Spinal cord (tissue), 10 donors: Measurements from ENCODE around the gene CD207. TPM values are rescaled to one million over a fixed set of nuclear protein-coding genes. Genes with fewer than 3 reads are reported as not detected.
"Not testable (repeated sequence)": the region's sequence is repeated elsewhere in the genome, so short reads cannot be mapped to it uniquely, and the experiment has no call there.

Experiments used
- DNase-seq, 6 donors: peaks; one replicate each; pipeline versions ENCODE4 v3.0.0 to v3.0.0-alpha.2; 2013 to 2015; ENCODE audit warnings: low spot score in 6 of 6, low read depth in 4 of 6
- H3K27ac ChIP-seq: one replicate; pipeline ENCODE4 v1.5.1; 2013; ENCODE audit warnings: low read depth, low read length, control low read depth
- H3K27me3 ChIP-seq: one replicate; pipeline ENCODE4 v1.6.1; 2013; ENCODE audit warnings: low read length; ENCODE audit not compliant: control insufficient read depth, insufficient read depth
- H3K36me3 ChIP-seq: one replicate; pipeline ENCODE4 v1.6.1; 2013; ENCODE audit warnings: low read length; ENCODE audit not compliant: control insufficient read depth, insufficient read depth
- H3K4me1 ChIP-seq: one replicate; pipeline ENCODE4 v1.6.1; 2013; ENCODE audit warnings: low read length; ENCODE audit not compliant: control insufficient read depth, insufficient read depth
- H3K4me3 ChIP-seq: one replicate; pipeline ENCODE4 v1.5.1; 2013; ENCODE audit warnings: low read depth, low read length, control low read depth
- H3K9me3 ChIP-seq: one replicate; pipeline ENCODE4 v1.6.1; 2013; ENCODE audit warnings: low read length; ENCODE audit not compliant: control insufficient read depth, insufficient read depth
- WGBS: methylation state at CpG from one replicate; pipeline ENCODE4 v1.1.5; 2013; ENCODE audit warnings: missing lambda C conversion rate; ENCODE audit not compliant: insufficient coverage; 5-methylcytosine and 5-hydroxymethylcytosine counted together
- polyA plus RNA-seq, 2 donors: library from polyadenylated mRNA; unstranded; fragments of 120-200 nt; gene quantifications; one replicate each; pipeline ENCODE4 v1.2.1, GENCODE V29; 2013; ENCODE audit not compliant: insufficient read length in 2 of 2
- total RNA-seq, 2 donors: library from RNA; depleted of rRNA in 1 of 2; stranded (reverse); fragments of 120-200 nt in 1 of 2; fragments of >200 nt in 1 of 2; gene quantifications; one replicate each; pipeline versions ENCODE4 v1.2.3 to v1.2.4, GENCODE V29; 2013 to 2014
- donor health status: healthy.

Gene CD207
- total and polyA plus RNA-seq, 4 donors: 0.06 TPM; not detected in 3

GRCh38 chr2:70797996-70798395 is 37.6 kb downstream of the CD207 start:
- not testable (repeated sequence) for H3K27me3 ChIP-seq, H3K4me3 ChIP-seq, DNase-seq, H3K4me1 ChIP-seq, H3K36me3 ChIP-seq, H3K9me3 ChIP-seq, H3K27ac ChIP-seq
- WGBS: no CpG with 5 or more reads among the region's 3 CpGs

- DNase-seq: no peak
- Histone ChIP-seq H3K4me1 (no peaks in the 10 kb centered on the region), H3K4me3 (no peak overlapping the region), H3K27ac (no peak overlapping the region), H3K36me3 (no peaks in the 10 kb centered on the region), H3K27me3 (peaks cover 2% of the 10 kb centered on the region), H3K9me3 (no peaks in the 10 kb centered on the region)
- 17% methylated on average over 1 of the region's 2 CpGs for WGBS
These were observed 38.1 kb downstream of the CD207 start for GRCh38 chr2:70797506-70797905.

DNA sequence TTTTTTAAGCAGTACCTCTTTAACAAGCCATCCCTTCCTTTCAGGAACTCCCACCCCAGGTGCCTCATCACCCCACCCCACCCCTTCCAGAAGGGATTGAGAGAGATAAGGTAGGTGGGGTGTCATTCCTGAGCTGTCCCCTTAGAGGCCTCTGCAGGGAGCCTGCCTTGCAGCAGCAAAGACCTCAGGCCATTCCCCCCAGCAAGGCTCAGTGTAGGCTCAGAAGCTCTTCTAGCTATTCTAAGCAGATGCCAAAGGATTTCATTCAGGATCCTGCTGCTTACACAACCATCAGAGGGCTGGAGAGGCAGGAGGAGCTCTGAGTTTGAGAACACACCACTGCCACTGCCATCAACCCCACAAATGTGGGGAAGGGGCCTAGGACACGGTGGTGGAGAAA is 39.4 kb downstream of the CD207 start:
- 50% methylated on average over 1 of the region's 1 CpG for WGBS
- no peaks in the 10 kb centered on the region for H3K9me3 ChIP-seq
- no peaks in the 10 kb centered on the region for H3K36me3 ChIP-seq
- H3K27ac ChIP-seq: no peak overlapping the region
- H3K4me3 ChIP-seq: no peak overlapping the region
- peaks cover 12% of the 10 kb centered on the region for H3K27me3 ChIP-seq
- no peaks in the 10 kb centered on the region for H3K4me1 ChIP-seq
- DNase-seq: no peak

DNA sequence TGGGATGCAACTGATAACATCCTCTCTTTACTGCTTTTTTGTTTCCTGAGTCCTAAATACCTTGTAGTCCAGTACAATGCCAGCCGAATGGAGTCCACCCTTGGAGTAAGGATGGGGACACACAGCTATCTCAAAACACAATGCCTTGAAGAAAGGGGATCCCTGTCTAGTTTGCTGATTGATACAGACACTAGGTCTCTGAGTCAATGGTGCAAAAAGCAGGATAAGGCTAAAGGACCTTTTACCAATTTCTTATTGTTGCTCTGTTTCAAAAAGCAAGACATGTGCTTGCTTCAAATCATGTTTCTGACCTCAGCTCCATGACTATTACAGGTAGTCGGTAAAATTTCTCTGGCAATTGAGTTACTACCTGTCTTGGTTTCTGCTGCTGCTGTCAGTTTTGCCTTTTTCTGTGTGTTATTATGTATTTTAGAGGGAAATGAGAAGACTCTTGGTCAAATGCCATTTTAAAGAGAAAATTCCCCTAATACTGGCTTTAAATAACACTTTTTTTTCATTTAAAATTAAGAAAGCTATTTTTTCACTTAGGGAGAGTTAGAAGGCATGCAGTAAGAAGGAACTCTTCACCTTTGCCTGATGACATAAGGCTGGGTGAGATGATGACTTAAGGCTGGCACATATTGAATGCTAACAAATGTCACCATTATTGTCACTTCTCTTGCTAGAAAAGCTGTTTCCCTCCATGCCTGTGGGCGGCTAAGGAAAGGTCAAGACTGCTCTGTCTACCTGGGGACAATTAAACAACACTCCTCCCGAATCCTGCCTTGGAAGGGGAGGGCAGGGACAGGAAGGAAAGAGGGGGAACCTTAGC is 40.2 kb downstream of the CD207 start:
- Histone ChIP-seq H3K27me3 (peaks cover 20% of the 10 kb centered on the region), H3K4me3 (no peak overlapping the region), H3K4me1 (peaks cover 4% of the 10 kb centered on the region), H3K36me3 (no peaks in the 10 kb centered on the region), H3K27ac (no peak overlapping the region), H3K9me3 (no peaks in the 10 kb centered on the region)
- WGBS: 63% methylated on average over 1 of the region's 4 CpGs
- no peak for DNase-seq

DNA sequence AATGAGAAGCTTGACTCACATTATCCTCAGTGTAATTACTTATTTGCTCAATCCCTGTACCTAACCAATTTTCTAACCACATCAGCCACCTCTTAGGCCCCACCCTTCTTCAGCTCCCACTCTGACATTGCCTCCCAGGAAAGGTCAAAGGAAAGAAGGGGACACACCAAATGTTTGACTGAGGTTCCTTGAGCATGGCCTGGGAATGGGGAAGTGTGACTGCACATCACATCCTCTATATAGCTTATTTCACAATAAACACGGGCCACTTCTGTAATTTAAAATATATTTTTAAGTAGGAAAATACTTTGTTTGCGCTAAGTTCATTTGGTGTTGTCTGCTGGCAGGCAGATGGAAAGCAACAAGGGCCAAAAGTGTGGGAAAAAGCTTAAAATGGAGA is 42.2 kb downstream of the CD207 start:
- Histone ChIP-seq H3K27ac (no peak overlapping the region), H3K4me3 (no peak overlapping the region), H3K27me3 (peaks cover 36% of the 10 kb centered on the region), H3K4me1 (peaks cover 15% of the 10 kb centered on the region), H3K36me3 (no peaks in the 10 kb centered on the region), H3K9me3 (no peaks in the 10 kb centered on the region)
- DNase-seq: no peak
- no CpG with 5 or more reads among the region's 2 CpGs for WGBS

DNA sequence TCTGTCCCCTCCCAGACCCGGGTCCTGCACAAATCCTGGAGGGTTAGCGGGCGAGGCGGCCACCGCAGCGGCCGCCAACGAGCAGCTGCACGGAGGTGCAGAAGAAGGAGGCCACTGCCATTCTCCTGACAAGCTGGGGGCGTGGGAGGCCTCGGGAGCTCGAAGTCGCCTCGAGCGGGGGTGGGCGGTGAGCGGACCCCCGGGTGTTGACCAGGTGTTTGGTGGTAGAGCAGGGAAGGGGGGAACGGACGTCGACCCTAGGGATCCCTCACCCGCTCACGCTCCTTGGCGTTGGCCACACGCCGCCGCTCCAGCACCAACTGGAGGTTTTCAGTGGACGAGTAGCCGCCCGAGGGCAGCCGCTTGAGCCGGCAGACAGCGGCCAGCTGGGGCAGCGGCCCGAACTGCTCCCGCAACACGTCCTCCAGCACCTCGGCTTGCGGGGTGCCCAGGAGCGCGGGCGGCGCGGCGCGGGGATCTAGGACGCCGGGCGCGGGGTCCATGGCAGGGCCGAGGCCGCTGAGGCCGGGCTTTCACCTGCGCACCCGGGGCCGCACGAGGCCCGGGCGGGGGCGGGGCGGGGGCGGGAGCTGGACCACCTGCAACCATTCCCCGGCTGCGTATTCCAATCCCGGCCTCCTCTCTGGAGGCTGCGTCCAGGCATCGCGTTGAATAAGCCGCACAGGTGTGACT is 45.3 kb downstream of the CD207 start, which contains the start of gene FIGLA:
FIGLA (minus strand) TSS at position 508 of the 693 bp plus-strand sequence; CDS start at position 503, 5 bp downstream.
- H3K27ac ChIP-seq: no peak within 1 kb of the TSS
- WGBS: under 1% methylated on average over 67 of the region's 69 CpGs
- peak within 1 kb of the TSS; percentile 24 for H3K4me3 ChIP-seq

GRCh38 chr2:70789304-70790135 is 46.1 kb downstream of the CD207 start:
- no peaks in the 10 kb centered on the region for H3K9me3 ChIP-seq
- no peak overlapping the region for H3K27ac ChIP-seq
- peak overlapping the region; percentile 24 for H3K4me3 ChIP-seq
- peaks cover 50% of the 10 kb centered on the region for H3K27me3 ChIP-seq
- 4% methylated on average over 26 of the region's 33 CpGs for WGBS
- no peaks in the 10 kb centered on the region for H3K36me3 ChIP-seq
- peak in 5 of 6 donors; percentile 52 to 93 (median 64) for DNase-seq
- H3K4me1 ChIP-seq: peaks cover 15% of the 10 kb centered on the region

More for the DNA sequence above, 45.3 kb downstream of the CD207 start, which contains the start of gene FIGLA:
- Histone ChIP-seq H3K36me3 (no peaks in the 10 kb centered on the region), H3K9me3 (no peaks in the 10 kb centered on the region), H3K4me1 (peaks cover 15% of the 10 kb centered on the region), H3K27me3 (peaks cover 50% of the 10 kb centered on the region)
- DNase-seq: no peak

- Histone ChIP-seq H3K9me3 (no peaks in the 10 kb centered on the region), H3K4me1 (peaks cover 10% of the 10 kb centered on the region), H3K4me3 (no peak overlapping the region), H3K27ac (no peak overlapping the region), H3K36me3 (no peaks in the 10 kb centered on the region), H3K27me3 (peaks cover 29% of the 10 kb centered on the region)
- WGBS: 0% methylated on average over 1 of the region's 7 CpGs
- peak in 4 of 6 donors; percentile 46 to 87 (median 60) for DNase-seq
These were observed 50.3 kb downstream of the CD207 start for GRCh38 chr2:70785137-70785911.

- no peaks in the 10 kb centered on the region for H3K36me3 ChIP-seq
- peaks cover 19% of the 10 kb centered on the region for H3K27me3 ChIP-seq
- 88% methylated on average over 1 of the region's 2 CpGs for WGBS
- peaks cover under 1% of the 10 kb centered on the region for H3K4me1 ChIP-seq
- H3K9me3 ChIP-seq: no peaks in the 10 kb centered on the region
- H3K4me3 ChIP-seq: no peak overlapping the region
- no peak for DNase-seq
- H3K27ac ChIP-seq: no peak overlapping the region
These were observed 51.3 kb downstream of the CD207 start for GRCh38 chr2:70784320-70784719.
